DND-41 (cell line): ENCODE measurements around the gene VIT.

Source experiments
- ATAC-seq: fragments of 200-7000 bp; cut with Tn5 transposase; 3 replicates; pipeline ENCODE4 v1.9.1; 2021; ENCODE audit warnings: low read depth; ENCODE audit not compliant: insufficient read depth
- DNase-seq: peaks from one replicate; pipeline ENCODE4 v3.0.0-alpha.2; 2020
- H2AFZ ChIP-seq: 2 replicates; pipeline ENCODE4 v1.6.0; 2012; ENCODE audit warnings: low read depth, low read length
- H3K27ac ChIP-seq: 2 replicates; pipeline ENCODE4 v1.5.1; 2012; ENCODE audit warnings: low read length, inconsistent platforms
- H3K27me3 ChIP-seq: fragments of 200-600 bp; sonication (generic); 2 replicates; pipeline ENCODE4 v1.6.0; 2012; ENCODE audit warnings: low read length, mild to moderate bottlenecking, inconsistent platforms; ENCODE audit not compliant: insufficient read depth, poor library complexity
- H3K36me3 ChIP-seq: 2 replicates; pipeline ENCODE4 v1.5.1; 2012; ENCODE audit warnings: low read length, inconsistent platforms; ENCODE audit not compliant: insufficient read depth
- H3K4me1 ChIP-seq: 2 replicates; pipeline ENCODE4 v1.5.1; 2012; ENCODE audit warnings: mild to moderate bottlenecking, low read length; ENCODE audit not compliant: insufficient read depth
- H3K4me2 ChIP-seq: 2 replicates; pipeline ENCODE4 v1.6.0; 2012; ENCODE audit warnings: mild to moderate bottlenecking, moderate library complexity, low read length, inconsistent platforms; ENCODE audit not compliant: insufficient read depth
- H3K4me3 ChIP-seq, 2 experiments: fragments of 200-600 bp in 1 of 2; shearing (Covaris generic) in 1 of 2; 2 replicates each; pipeline ENCODE4 v1.5.1; 2012 to 2016; ENCODE audit warnings: inconsistent platforms in 2 of 2, low read length in 2 of 2, mild to moderate bottlenecking in 2 of 2, low read depth in 1 of 2, moderate library complexity in 1 of 2
- H3K79me2 ChIP-seq: 2 replicates; pipeline ENCODE4 v1.6.0; 2012; ENCODE audit warnings: low read length, inconsistent platforms; ENCODE audit not compliant: insufficient read depth
- H3K9ac ChIP-seq: 2 replicates; pipeline ENCODE4 v1.6.0; 2012; ENCODE audit warnings: low read depth, mild to moderate bottlenecking, inconsistent platforms, low read length, moderate library complexity
- H3K9me3 ChIP-seq: 2 replicates; pipeline ENCODE4 v1.5.1; 2012; ENCODE audit warnings: low read length, moderate library complexity, mild to moderate bottlenecking, inconsistent platforms; ENCODE audit not compliant: insufficient read depth, severe bottlenecking
- H4K20me1 ChIP-seq: 2 replicates; pipeline ENCODE4 v1.6.0; 2012; ENCODE audit warnings: low read length; ENCODE audit not compliant: insufficient read depth
- EZH2 ChIP-seq: IDR thresholded peaks from 3 replicates; pipeline ENCODE4 v1.6.1; 2012; ENCODE audit warnings: borderline replicate concordance, low read depth, mild to moderate bottlenecking, moderate library complexity, low read length, inconsistent platforms; ENCODE audit not compliant: severe bottlenecking
- TF ChIP-seq, protein P1 (sequence below): IDR thresholded peaks from 2 replicates; pipeline ENCODE4 v1.5.1; 2012; ENCODE audit warnings: borderline replicate concordance, low read length, moderate library complexity, mild to moderate bottlenecking; ENCODE audit not compliant: poor library complexity, severe bottlenecking; ENCODE audit errors: extremely low read depth

VIT gene

DNA sequence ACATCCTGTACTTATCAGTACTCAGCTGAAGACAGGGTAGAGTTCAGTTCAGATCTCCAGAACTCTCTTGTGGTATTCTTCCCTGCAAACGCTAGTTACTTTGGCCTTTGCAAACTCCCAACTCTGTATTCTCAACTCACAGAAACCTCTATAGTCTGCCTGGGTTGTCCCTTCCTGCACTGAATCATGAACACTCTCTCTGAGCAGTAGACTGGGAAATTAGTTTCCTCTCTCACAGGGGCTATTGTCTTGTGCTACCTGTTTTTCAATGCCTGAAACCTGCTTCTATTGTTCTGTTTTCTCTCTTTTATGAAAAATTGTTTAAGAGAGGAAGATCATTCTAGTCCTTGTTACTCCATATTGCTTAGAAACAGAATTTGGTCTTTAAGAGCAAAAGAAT, 134.7 kb downstream of the VIT start:
- Histone ChIP-seq H3K27ac (no peak overlapping the region), H3K4me1 (peaks cover 13% of the 10 kb centered on the region), H3K4me3 (no peak overlapping the region), H3K9me3 (no peaks in the 10 kb centered on the region), H3K27me3 (no peaks in the 10 kb centered on the region), H4K20me1 (no peaks in the 10 kb centered on the region), H3K79me2 (no peaks in the 10 kb centered on the region), H3K36me3 (no peaks in the 10 kb centered on the region), H3K9ac (no peak overlapping the region), H2AFZ (no peak overlapping the region), H3K4me2 (no peak overlapping the region)
- no peak for DNase-seq
- TF ChIP-seq EZH2, result no peak
- TF ChIP-seq, protein P1, sequence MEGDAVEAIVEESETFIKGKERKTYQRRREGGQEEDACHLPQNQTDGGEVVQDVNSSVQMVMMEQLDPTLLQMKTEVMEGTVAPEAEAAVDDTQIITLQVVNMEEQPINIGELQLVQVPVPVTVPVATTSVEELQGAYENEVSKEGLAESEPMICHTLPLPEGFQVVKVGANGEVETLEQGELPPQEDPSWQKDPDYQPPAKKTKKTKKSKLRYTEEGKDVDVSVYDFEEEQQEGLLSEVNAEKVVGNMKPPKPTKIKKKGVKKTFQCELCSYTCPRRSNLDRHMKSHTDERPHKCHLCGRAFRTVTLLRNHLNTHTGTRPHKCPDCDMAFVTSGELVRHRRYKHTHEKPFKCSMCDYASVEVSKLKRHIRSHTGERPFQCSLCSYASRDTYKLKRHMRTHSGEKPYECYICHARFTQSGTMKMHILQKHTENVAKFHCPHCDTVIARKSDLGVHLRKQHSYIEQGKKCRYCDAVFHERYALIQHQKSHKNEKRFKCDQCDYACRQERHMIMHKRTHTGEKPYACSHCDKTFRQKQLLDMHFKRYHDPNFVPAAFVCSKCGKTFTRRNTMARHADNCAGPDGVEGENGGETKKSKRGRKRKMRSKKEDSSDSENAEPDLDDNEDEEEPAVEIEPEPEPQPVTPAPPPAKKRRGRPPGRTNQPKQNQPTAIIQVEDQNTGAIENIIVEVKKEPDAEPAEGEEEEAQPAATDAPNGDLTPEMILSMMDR, result no peak
- 0 out of 3 replicates have a peak, but pooled peaks have one; percentile 42 for ATAC-seq

DNA sequence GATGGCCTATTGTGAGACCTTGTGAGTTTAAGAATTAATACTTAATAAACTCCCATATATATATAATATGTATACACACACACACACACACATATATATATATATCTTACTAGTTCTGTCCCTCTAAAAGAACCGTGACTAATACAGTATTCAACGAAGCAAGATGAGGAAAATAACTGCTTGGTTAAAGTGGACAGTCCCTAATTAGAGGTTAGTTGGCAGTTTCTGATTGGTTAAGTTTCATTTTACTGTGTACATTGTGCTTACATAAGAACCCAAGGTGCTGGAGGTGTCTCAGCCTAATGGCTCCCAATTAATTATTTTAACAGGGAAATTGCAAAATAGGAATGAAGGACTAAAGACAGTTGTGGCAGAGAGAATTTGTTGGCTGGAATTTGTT, 137.7 kb downstream of the VIT start:
- no peak overlapping the region for H3K27ac ChIP-seq
- ATAC-seq, result no peak
- no peaks in the 10 kb centered on the region for H4K20me1 ChIP-seq
- no peaks in the 10 kb centered on the region for H3K79me2 ChIP-seq
- H3K9ac ChIP-seq, result no peak overlapping the region
- no peak for DNase-seq
- no peaks in the 10 kb centered on the region for H3K27me3 ChIP-seq
- no peak overlapping the region for H3K4me3 ChIP-seq
- H3K36me3 ChIP-seq, result no peaks in the 10 kb centered on the region
- TF ChIP-seq EZH2, result no peak
- TF ChIP-seq, protein P1, result no peak
- H2AFZ ChIP-seq, result no peak overlapping the region
- H3K9me3 ChIP-seq, result no peaks in the 10 kb centered on the region
- H3K4me1 ChIP-seq, result peaks cover 13% of the 10 kb centered on the region
- no peak overlapping the region for H3K4me2 ChIP-seq

DNA sequence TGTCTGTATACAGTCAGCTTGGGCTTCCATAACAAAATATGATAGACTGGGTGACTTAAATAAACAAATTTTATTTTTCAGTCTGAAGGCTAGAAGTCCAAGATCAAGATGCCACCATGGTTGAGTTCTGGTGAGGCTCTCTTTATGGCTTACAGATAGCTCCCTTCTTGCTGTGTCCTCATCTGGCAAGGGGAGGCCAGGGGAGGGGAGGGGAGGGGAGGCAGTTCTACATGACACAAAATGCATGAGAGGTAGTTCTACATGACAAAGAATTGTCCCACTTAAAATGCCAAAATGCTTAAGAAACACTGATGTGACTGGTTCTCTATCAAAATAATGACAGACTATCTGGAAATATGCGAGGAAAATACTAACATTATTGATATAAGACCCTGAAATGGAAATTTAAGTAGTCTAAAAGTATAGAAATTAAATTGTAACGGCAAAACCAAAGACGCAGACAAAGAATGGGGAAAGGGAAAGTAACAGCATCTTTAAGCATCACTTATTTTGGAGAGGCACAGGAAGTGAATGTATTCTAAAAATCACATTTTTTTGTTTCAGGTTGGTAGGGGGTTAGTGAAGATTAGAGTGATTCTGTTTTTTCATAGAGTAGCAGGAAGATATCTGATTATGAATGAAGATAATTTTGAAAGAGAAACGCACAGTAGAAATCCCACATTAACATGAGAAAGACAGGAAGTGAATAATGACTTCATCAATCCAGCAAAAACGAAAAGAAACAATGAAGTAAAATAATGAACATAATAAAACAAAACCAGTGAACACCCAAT, 138.4 kb downstream of the VIT start:
- Histone ChIP-seq H3K4me3 (no peak overlapping the region), H3K4me1 (peaks cover 13% of the 10 kb centered on the region), H3K27me3 (no peaks in the 10 kb centered on the region), H3K27ac (no peak overlapping the region), H3K9me3 (no peaks in the 10 kb centered on the region), H2AFZ (peak overlapping the region; percentile 8; the same call in 1 of the 2 replicates), H3K36me3 (no peaks in the 10 kb centered on the region), H4K20me1 (no peaks in the 10 kb centered on the region), H3K9ac (no peak overlapping the region), H3K79me2 (no peaks in the 10 kb centered on the region), H3K4me2 (peak overlapping the region; percentile 18; the same call in 1 of the 2 replicates)
- TF ChIP-seq, protein P1, result no peak
- no peak for TF ChIP-seq EZH2
- DNase-seq (no peak), ATAC-seq (peak; percentile 65)
